Fibroblast of gingiva (primary cell): ENCODE data around the gene FBXO31.

Experiments
- DNase-seq: peaks from one replicate; pipeline ENCODE4 v3.0.0-alpha.2; 2011; ENCODE audit warnings: low read depth

Gene FBXO31

GRCh38 chr16:87309620-87310525 lies 73.7 kb downstream of the FBXO31 start:
- DNase-seq = no peak

GRCh38 chr16:87308826-87309225 lies 74.8 kb downstream of the FBXO31 start:
- DNase-seq = no peak

- no peak for DNase-seq
Measured at GRCh38 chr16:87306516-87306915, 77.1 kb downstream of the FBXO31 start.

GRCh38 chr16:87305505-87306391 lies 77.8 kb downstream of the FBXO31 start:
- DNase-seq = peak; percentile 72

GRCh38 chr16:87304951-87305350 lies 78.6 kb downstream of the FBXO31 start:
- no peak for DNase-seq

GRCh38 chr16:87303962-87304521 lies 79.5 kb downstream of the FBXO31 start:
- DNase-seq = no peak

GRCh38 chr16:87303431-87303930 lies 80.1 kb downstream of the FBXO31 start:
- DNase-seq = no peak

- DNase-seq = no peak
Measured at GRCh38 chr16:87298857-87299465, 84.6 kb downstream of the FBXO31 start.

- no peak for DNase-seq
Measured at GRCh38 chr16:87297918-87298631, 85.5 kb downstream of the FBXO31 start.

GRCh38 chr16:87297407-87297806 lies 86.2 kb downstream of the FBXO31 start:
- DNase-seq = no peak

GRCh38 chr16:87295661-87296531 lies 87.7 kb downstream of the FBXO31 start:
- DNase-seq = no peak

- DNase-seq = no peak
Measured at GRCh38 chr16:87295259-87295658, 88.3 kb downstream of the FBXO31 start.

GRCh38 chr16:87293990-87294389 lies 89.6 kb downstream of the FBXO31 start:
- no peak for DNase-seq

GRCh38 chr16:87291944-87292343 lies 91.6 kb downstream of the FBXO31 start:
- DNase-seq = no peak

- peak; percentile 40 for DNase-seq
Measured at GRCh38 chr16:87288753-87289362, 94.7 kb downstream of the FBXO31 start.

- DNase-seq = no peak
Measured at GRCh38 chr16:87286839-87287626, 96.5 kb downstream of the FBXO31 start.

GRCh38 chr16:87284183-87284582 lies 99.4 kb downstream of the FBXO31 start:
- DNase-seq = no peak

- no peak for DNase-seq
Measured at GRCh38 chr16:87279094-87279658, 104.4 kb downstream of the FBXO31 start.
